Epithelial cell of proximal tubule (primary cell): Measurements from ENCODE around the gene MEPCE. TPM values are rescaled to one million over a fixed set of nuclear protein-coding genes. Genes with fewer than 3 reads are reported as not detected.
"Not testable (repeated sequence)": the region's sequence is repeated elsewhere in the genome, so short reads cannot be mapped to it uniquely, and the experiment has no call there.

ENCODE experiments used
- DNase-seq: peaks from one replicate; pipeline ENCODE4 v3.0.0-alpha.2; 2011; ENCODE audit warnings: low read depth
- H3K4me3 ChIP-seq: 2 replicates; pipeline ENCODE4 v1.5.1; 2011; ENCODE audit warnings: low read depth, mild to moderate bottlenecking, low read length
- total RNA-seq: library from RNA; depleted of rRNA; stranded (reverse); fragments of >200 nt; gene quantifications from 2 replicates; pipeline ENCODE4 v1.2.3, GENCODE V29; 2015
- TF ChIP-seq, protein P1 (sequence below): conservative IDR thresholded peaks from 2 replicates; pipeline ENCODE4 v1.5.1; 2012; ENCODE audit warnings: low read depth, mild to moderate bottlenecking, low read length

Gene MEPCE
- total RNA-seq, 1 donor from 2014 or later = 34.1 TPM

DNA sequence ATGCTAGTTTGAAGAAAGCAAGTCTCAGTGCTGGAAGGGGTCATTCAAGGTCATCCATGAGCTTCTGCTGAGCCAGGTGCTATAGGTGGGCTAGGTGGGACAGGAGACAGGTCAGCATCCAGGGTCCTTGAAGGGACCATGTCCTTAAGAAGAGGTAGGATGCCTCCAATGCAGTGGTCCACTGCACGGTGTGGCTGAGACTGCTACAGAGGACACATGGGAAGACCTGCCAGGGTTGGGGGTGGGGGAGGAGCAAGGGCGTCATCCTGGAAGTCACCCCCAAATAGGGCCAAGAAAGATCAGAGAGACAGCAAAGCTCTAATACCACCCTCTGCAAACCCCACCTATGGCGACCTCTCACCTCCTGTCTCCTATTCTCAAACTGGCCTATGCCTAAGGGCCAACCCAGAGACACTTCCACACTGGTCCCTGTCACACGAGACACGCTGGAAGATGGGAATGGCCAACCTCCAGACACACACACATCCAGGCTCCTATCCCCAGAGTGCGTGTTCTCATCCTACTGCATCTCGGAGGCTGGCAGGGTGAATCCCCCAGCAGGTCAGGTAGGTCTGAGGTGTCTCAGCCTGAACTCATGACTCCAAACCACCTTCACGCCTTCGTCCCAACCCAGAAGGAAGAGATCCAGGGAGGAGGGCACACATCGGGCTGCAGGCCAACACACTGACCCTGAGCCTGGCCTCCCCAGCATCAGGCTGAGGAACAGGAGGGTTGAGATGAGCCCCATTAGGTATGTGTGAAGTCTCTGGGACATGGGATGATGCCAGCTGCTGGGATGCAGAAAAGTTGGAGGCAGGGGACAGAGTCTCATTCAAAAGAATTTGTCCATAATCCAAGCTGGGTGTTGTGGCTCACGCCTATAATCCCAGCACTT, 12.3 kb downstream of the MEPCE start:
- TF ChIP-seq, protein P1, sequence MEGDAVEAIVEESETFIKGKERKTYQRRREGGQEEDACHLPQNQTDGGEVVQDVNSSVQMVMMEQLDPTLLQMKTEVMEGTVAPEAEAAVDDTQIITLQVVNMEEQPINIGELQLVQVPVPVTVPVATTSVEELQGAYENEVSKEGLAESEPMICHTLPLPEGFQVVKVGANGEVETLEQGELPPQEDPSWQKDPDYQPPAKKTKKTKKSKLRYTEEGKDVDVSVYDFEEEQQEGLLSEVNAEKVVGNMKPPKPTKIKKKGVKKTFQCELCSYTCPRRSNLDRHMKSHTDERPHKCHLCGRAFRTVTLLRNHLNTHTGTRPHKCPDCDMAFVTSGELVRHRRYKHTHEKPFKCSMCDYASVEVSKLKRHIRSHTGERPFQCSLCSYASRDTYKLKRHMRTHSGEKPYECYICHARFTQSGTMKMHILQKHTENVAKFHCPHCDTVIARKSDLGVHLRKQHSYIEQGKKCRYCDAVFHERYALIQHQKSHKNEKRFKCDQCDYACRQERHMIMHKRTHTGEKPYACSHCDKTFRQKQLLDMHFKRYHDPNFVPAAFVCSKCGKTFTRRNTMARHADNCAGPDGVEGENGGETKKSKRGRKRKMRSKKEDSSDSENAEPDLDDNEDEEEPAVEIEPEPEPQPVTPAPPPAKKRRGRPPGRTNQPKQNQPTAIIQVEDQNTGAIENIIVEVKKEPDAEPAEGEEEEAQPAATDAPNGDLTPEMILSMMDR = no peak
- no peak for DNase-seq
- H3K4me3 ChIP-seq = no peak overlapping the region

DNA sequence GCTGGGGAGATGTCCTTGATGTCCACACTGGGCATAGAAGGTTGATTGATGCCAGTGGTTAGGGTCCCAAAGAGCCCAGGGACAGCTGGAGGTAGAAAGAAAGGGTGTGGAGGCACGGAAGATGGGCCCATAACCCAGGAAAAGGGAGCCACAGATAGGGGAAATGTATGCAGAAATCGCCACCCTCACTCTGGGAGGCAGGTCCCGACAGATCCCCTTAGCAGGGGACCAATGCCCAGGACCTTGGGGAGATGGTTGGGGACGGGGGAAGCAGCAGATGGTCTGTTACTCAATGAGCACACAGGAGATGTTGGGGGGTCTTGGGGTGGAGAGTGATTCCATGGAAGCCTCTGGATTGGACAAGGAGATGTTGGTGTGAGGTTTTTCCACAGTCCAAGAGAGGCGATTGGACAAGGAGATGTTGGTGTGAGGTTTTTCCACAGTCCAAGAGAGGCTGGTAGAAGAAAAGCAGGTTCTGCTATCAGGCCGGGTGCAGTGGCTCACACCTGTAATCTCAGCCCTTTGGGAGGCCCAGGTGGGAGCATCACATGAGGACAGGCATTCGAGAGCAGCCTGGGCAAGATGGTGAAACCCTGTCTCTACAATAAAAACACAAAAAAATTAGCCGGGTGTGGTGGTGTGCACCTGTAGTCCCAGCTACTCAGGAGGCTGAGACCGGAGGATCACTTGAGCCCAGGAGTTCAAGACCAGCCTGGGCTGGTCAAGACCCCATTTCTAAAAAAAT, 13.6 kb downstream of the MEPCE start:
- no peak for DNase-seq
- TF ChIP-seq, protein P1 = no peak
- no peak overlapping the region for H3K4me3 ChIP-seq

DNA sequence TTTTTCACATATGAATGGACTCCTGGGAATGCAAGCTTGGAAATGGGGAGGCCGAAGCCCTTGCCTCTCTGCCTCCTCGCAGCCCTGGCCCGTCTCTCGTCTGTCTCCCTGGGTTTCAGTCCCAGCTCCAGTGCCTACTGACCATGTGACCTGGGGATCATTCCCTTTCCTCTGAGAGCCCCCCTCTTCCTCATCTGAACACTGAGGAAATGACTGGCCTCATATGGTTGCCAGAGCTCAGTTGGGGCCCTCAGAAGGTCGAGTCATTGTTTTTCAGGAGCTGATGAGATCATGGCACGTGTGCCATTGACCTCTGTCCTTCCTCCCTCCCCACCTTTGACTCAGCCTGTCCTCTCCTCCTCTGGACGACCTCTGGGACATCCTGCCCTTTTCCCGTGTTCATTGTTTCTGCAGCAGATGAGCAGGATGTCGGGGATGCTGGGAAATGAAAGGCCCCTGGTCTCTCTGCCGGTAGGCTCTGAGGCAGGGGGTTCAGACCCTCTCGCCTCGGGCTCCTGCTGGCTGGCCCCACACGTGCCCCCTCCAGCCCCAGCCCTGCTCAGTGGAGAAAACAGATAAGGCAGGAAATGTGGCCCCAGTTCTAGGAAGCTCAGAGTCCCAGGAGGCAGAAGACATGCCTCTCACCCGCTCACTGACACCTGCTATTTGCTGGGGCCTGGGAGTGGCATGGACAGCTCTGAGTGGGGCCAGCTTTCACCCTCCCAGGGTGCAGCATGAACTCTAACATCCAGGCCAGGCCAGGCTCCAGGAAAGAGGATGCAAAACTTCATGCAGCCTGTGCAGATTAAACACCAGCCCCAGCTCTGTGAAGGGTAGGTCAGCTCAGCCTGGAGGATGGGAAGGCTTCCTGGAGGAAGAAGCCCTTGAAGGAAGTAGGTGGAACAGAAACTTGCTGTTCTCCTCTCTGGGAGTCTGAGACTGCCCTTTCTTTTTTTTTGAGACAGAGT, 15.0 kb downstream of the MEPCE start:
- TF ChIP-seq, protein P1 = no peak
- no peak overlapping the region for H3K4me3 ChIP-seq
- DNase-seq = no peak

DNA sequence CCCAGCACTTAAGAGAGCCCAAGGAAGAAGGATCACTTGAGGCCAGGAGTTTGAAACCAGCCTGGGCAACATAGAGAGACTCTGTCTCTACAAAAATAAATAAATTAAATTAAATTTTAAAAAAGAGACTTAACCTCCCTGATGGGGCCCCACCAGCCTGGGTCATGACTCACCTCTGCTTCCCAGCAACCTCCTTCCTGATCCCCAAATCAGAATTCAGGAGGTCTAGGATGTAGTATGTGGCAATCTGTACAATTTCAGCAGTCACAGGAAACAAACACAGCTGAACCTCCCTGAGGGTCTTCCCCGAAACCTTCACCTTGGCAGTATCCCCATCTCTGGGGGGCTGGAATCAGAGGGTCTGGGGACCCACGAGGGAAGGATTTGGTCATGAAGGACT, 16.4 kb downstream of the MEPCE start:
- TF ChIP-seq, protein P1 = no peak
- no peak overlapping the region for H3K4me3 ChIP-seq
- DNase-seq = no peak

DNA sequence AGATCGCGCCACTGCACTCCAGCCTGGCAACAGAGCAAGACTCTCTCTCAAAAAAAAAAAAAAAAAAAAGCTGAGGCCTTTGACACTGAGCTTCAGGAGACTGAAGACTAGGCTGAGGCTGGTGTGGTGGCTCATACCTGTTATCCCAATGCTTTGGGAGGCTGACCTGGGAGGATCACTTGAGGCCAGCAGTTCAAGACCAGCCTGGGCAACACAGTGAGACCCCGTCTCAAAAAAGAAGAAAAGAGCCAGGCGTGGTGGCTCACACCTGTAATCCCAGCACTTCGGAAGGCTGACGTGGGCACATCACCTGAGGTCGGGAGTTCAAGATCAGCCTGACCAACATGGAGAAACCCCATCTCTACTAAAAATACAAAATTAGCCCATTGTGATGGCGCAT, 17.7 kb downstream of the MEPCE start:
- DNase-seq, H3K4me3 ChIP-seq: not testable (repeated sequence)

DNA sequence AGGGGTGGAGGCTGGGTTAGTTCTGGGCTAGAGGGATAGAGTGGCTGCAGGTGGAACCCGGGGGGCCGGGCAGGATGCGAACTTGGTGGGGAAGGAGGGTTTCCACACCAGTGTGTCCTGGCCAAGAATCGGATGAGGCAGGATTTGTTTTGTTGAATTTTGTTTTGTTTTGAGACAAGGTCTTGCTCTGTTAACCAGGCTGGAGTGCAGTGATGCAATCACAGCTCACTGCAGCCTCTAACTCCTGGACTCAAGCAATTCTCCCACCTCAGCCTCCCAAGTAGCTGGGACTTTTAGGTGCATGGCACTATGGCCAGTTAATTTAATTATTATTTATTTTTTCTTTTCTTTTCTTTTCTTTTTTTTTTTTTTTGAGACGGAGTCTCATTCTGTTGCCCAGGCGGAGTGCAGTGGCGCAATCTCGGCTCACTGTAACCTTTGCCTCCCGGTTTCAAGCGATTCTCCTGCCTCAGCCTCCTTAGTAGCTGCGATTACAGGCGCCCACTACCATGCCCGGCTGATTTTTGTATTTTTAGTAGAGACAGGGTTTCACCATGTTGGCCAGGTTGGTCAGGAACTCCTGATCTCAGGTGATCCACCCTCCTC, 19.7 kb downstream of the MEPCE start:
- H3K4me3 ChIP-seq = no peak overlapping the region
- DNase-seq = no peak
- TF ChIP-seq, protein P1 = no peak
